ENCODE measurements around the gene SH2D3C.
A peak's percentile ranks its signal among the peaks of the same experiment; 100 is the strongest.

SH2D3C gene

DNA sequence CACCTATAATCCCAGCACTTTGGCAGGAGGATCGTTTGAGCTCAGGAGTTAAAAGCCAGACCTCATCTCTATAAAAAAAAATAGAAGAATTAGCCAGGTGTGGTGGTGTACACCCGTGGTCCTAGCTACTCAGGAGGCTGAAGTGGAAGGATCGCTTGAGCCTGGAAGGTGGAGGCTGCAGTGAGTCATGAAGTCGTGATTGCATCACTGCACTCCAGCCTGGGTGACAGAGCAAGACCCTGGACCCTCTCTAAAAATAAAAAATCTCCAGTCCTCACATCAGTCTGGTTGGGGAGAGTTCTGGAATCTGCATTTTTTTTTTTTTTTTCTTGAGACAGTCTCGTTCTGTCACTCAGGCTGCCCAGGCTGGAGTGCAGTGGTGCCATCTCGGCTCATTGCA, 33.5 kb upstream of the SH2D3C start:
- no peak for DNase-seq (ENCODE audit: low spot score)
- TF ChIP-seq, protein P1, sequence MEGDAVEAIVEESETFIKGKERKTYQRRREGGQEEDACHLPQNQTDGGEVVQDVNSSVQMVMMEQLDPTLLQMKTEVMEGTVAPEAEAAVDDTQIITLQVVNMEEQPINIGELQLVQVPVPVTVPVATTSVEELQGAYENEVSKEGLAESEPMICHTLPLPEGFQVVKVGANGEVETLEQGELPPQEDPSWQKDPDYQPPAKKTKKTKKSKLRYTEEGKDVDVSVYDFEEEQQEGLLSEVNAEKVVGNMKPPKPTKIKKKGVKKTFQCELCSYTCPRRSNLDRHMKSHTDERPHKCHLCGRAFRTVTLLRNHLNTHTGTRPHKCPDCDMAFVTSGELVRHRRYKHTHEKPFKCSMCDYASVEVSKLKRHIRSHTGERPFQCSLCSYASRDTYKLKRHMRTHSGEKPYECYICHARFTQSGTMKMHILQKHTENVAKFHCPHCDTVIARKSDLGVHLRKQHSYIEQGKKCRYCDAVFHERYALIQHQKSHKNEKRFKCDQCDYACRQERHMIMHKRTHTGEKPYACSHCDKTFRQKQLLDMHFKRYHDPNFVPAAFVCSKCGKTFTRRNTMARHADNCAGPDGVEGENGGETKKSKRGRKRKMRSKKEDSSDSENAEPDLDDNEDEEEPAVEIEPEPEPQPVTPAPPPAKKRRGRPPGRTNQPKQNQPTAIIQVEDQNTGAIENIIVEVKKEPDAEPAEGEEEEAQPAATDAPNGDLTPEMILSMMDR (IDR thresholded peaks at IDR 0.05; ENCODE audit: extremely low read depth, missing control alignments), result no peak

- no peak for DNase-seq (ENCODE audit: low spot score)
- TF ChIP-seq, protein P1 (IDR thresholded peaks at IDR 0.05; ENCODE audit: extremely low read depth, missing control alignments), result no peak
Measured at GRCh38 chr9:127810378-127811187, 32.1 kb upstream of the SH2D3C start.

DNA sequence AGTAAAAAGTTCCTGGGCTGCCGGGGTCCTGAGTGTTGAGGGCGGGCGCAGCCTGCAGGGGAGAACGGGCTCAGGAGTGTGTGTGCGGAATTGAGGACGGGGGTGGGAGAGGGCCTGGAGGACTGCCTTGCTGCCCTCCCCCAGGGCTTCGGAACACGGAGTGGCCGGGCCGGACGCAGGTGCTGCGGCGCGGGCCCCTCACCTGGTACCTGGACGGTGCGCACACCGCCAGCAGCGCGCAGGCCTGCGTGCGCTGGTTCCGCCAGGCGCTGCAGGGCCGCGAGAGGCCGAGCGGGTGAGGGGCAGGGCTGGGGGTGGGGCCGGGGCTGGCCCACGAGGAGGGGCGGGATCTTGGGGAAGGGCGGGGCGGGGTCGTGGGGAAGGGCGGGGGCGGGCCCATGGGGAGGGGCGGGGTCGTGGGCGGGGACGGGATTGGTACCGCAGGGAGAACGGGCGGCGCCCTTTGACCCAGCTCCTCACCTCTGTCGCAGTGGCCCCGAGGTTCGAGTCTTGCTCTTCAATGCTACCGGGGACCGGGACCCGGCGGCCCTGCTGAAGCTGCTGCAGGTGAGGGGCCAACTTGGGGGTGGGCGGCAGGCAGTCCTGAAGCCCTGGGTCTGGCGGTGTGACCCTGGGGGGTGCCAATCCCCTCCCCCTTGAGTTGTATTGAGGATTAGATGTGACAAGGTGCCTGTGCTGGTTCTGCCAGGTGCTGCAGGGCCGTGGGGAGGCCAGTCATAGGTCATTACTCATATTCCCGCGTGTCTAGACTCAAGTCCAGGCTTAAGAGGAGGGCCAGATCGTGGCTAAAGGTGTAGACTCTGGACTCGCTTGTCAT, 31.3 kb upstream of the SH2D3C start:
- TF ChIP-seq, protein P1 (IDR thresholded peaks at IDR 0.05; ENCODE audit: extremely low read depth, missing control alignments), result no peak
- peak; percentile 84 for DNase-seq (ENCODE audit: low spot score)

- peak; percentile 18 for DNase-seq (ENCODE audit: low spot score)
- TF ChIP-seq, protein P1 (IDR thresholded peaks at IDR 0.05; ENCODE audit: extremely low read depth, missing control alignments), result no peak
Measured at GRCh38 chr9:127809002-127809539, 30.6 kb upstream of the SH2D3C start.

GRCh38 chr9:127808347-127809001, 30.0 kb upstream of the SH2D3C start:
- DNase-seq (ENCODE audit: low spot score), result no peak
- TF ChIP-seq, protein P1 (IDR thresholded peaks at IDR 0.05; ENCODE audit: extremely low read depth, missing control alignments), result no peak

GRCh38 chr9:127806871-127807270, 28.4 kb upstream of the SH2D3C start:
- TF ChIP-seq, protein P1 (IDR thresholded peaks at IDR 0.05; ENCODE audit: extremely low read depth, missing control alignments), result no peak

More at GRCh38 chr9:127806871-127807270, 28.4 kb upstream of the SH2D3C start:
- DNase-seq (ENCODE audit: low spot score), result no peak

Data from GM20000 (cell line).